ENCODE results near the gene TOPORS.

- TF ChIP-seq GATA2 (IDR thresholded peaks at IDR 0.05; ENCODE audit: low read depth, low read length) (no peak), GATA3 (IDR thresholded peaks at IDR 0.05; ENCODE audit: low read depth, low read length) (no peak)
These were observed 21.4 kb upstream of the TOPORS start for GRCh38 chr9:32573821-32574220.

All from SH-SY5Y (cell line).